Measurements from ENCODE around the gene GPR61.

The GPR61 gene

GRCh38 chr1:109529881-109530456 is 9.7 kb upstream of the GPR61 start:
- in situ Hi-C loops (cut with HindIII; ENCODE audit: low pct_ligation_motif_present, low sequenced_read_pairs): no loop called here
- Histone ChIP-seq H3K36me3 (replicated peaks) (no peaks in the 10 kb centered on the region), H3K4me3 (ENCODE audit: low read depth, low read length) (no peak overlapping the region), H3K27me3 (replicated peaks) (peaks cover 5% of the 10 kb centered on the region), H3K27ac (no peak overlapping the region)
- no peak for DNase-seq
- TF ChIP-seq CTCF (IDR thresholded peaks at IDR 0.05; ENCODE audit: low read depth, low read length, missing control alignments): no peak

GRCh38 chr1:109530457-109531087 is 9.1 kb upstream of the GPR61 start:
- TF ChIP-seq CTCF (IDR thresholded peaks at IDR 0.05; ENCODE audit: low read depth, low read length, missing control alignments): no peak
- H3K36me3 ChIP-seq (replicated peaks): no peaks in the 10 kb centered on the region
- peaks cover 5% of the 10 kb centered on the region for H3K27me3 ChIP-seq (replicated peaks)
- no peak for DNase-seq
- H3K27ac ChIP-seq: no peak overlapping the region
- H3K4me3 ChIP-seq (ENCODE audit: low read depth, low read length): no peak overlapping the region
- in situ Hi-C loops (cut with HindIII; ENCODE audit: low pct_ligation_motif_present, low sequenced_read_pairs): no loop called here

GRCh38 chr1:109531380-109531779 is 8.3 kb upstream of the GPR61 start:
- Histone ChIP-seq H3K27ac (no peak overlapping the region), H3K4me3 (ENCODE audit: low read depth, low read length) (no peak overlapping the region), H3K27me3 (replicated peaks) (peaks cover 5% of the 10 kb centered on the region), H3K36me3 (replicated peaks) (no peaks in the 10 kb centered on the region)
- in situ Hi-C loops (cut with HindIII; ENCODE audit: low pct_ligation_motif_present, low sequenced_read_pairs): no loop called here
- no peak for DNase-seq
- TF ChIP-seq CTCF (IDR thresholded peaks at IDR 0.05; ENCODE audit: low read depth, low read length, missing control alignments): no peak

GRCh38 chr1:109531826-109532364 is 7.8 kb upstream of the GPR61 start:
- H3K27ac ChIP-seq: no peak overlapping the region
- in situ Hi-C loops (cut with HindIII; ENCODE audit: low pct_ligation_motif_present, low sequenced_read_pairs): no loop called here
- no peak for DNase-seq
- H3K36me3 ChIP-seq (replicated peaks): no peaks in the 10 kb centered on the region
- peaks cover 3% of the 10 kb centered on the region for H3K27me3 ChIP-seq (replicated peaks)
- H3K4me3 ChIP-seq (ENCODE audit: low read depth, low read length): no peak overlapping the region
- TF ChIP-seq CTCF (IDR thresholded peaks at IDR 0.05; ENCODE audit: low read depth, low read length, missing control alignments): no peak

GRCh38 chr1:109532365-109533136 is 7.1 kb upstream of the GPR61 start:
- in situ Hi-C loops (cut with HindIII; ENCODE audit: low pct_ligation_motif_present, low sequenced_read_pairs): no loop called here
- no peaks in the 10 kb centered on the region for H3K27me3 ChIP-seq (replicated peaks)
- H3K27ac ChIP-seq: no peak overlapping the region

More at GRCh38 chr1:109532365-109533136, 7.1 kb upstream of the GPR61 start:
- peak overlapping the region; percentile 32 for H3K4me3 ChIP-seq (ENCODE audit: low read depth, low read length)
- DNase-seq: peak; percentile 66
- H3K36me3 ChIP-seq (replicated peaks): no peaks in the 10 kb centered on the region
- peak; percentile 98 for TF ChIP-seq CTCF (IDR thresholded peaks at IDR 0.05; ENCODE audit: low read depth, low read length, missing control alignments)

Data from brain microvascular endothelial cell (primary cell).